GM12891 (cell line): Measurements from ENCODE around the gene BATF2.

Source experiments
- DNase-seq: peaks from one replicate; pipeline ENCODE4 v3.0.0; 2011; ENCODE audit warnings: low spot score; ENCODE audit not compliant: insufficient read length
- FAIRE-seq: peaks from 2 replicates; lab custom pipeline; 2011; peaks lifted over from hg19 to GRCh38; lab: Jason Lieb, UNC
- PAX5 ChIP-seq: IDR thresholded peaks from 2 replicates; pipeline ENCODE4 v1.6.1; 2011; ENCODE audit warnings: low read length, moderate library complexity, mild to moderate bottlenecking; ENCODE audit not compliant: insufficient read depth, severe bottlenecking
- POLR2A ChIP-seq: IDR thresholded peaks from 2 replicates; pipeline ENCODE4 v1.6.1; 2011; ENCODE audit warnings: low read depth, low read length, control low read depth
- POLR2AphosphoS5 ChIP-seq: IDR thresholded peaks from 2 replicates; pipeline ENCODE4 v1.6.1; 2011; ENCODE audit warnings: low read depth, low read length, control low read depth
- POU2F2 ChIP-seq: IDR thresholded peaks from 2 replicates; pipeline ENCODE4 v1.6.1; 2011; ENCODE audit warnings: low read depth, mild to moderate bottlenecking, control low read depth, low read length, moderate library complexity
- SPI1 ChIP-seq: IDR thresholded peaks from 2 replicates; pipeline ENCODE4 v1.6.1; 2011; ENCODE audit warnings: low read depth, low read length, control low read depth
- TAF1 ChIP-seq: IDR thresholded peaks from 2 replicates; pipeline ENCODE4 v1.6.1; 2011; ENCODE audit warnings: low read depth, low read length, control low read depth

BATF2 gene

GRCh38 chr11:64970731-64971151 lies 26.0 kb downstream of the BATF2 start:
- FAIRE-seq = no peak
- TF ChIP-seq SPI1 (no peak), POLR2AphosphoS5 (no peak), PAX5 (no peak), POLR2A (no peak), POU2F2 (no peak), TAF1 (no peak)
- DNase-seq = no peak

GRCh38 chr11:64969209-64969608 lies 27.6 kb downstream of the BATF2 start:
- DNase-seq (no peak), FAIRE-seq (no peak)
- no peak for TF ChIP-seq POLR2A
- no peak for TF ChIP-seq POLR2AphosphoS5
- TF ChIP-seq POU2F2 = no peak
- no peak for TF ChIP-seq PAX5
- TF ChIP-seq SPI1 = no peak
- no peak for TF ChIP-seq TAF1

DNA sequence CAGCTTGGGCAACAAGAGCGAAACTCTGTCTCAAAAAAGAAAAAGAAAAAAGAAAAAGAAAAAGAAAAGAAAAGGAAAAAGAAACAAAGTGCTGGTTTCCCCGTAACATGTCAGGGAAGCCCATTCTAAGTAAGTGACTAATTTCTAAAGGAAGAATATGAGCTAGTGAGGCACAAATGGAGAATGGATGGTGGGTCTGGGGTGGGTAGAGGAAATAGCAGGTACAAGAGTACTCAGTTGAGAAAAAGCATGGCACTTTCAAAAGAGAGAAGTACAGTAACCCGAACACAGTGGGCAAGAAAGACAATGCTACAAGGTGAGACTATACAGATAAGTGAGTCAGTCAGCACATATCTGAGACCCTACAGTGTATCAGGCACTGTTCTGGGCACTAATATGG lies 29.4 kb downstream of the BATF2 start:
- DNase-seq (no peak), FAIRE-seq (no peak)
- TF ChIP-seq POU2F2 = no peak
- TF ChIP-seq POLR2AphosphoS5 = no peak
- no peak for TF ChIP-seq SPI1
- TF ChIP-seq POLR2A = no peak
- TF ChIP-seq TAF1 = no peak
- TF ChIP-seq PAX5 = no peak

- TF ChIP-seq POLR2A = no peak
- no peak for TF ChIP-seq PAX5
- TF ChIP-seq POLR2AphosphoS5 = no peak
- no peak for TF ChIP-seq SPI1
- no peak for TF ChIP-seq POU2F2
- TF ChIP-seq TAF1 = no peak
- no peak for FAIRE-seq
- no peak for DNase-seq
Measured at GRCh38 chr11:64963072-64963631, 33.6 kb downstream of the BATF2 start.

- FAIRE-seq (no peak), DNase-seq (no peak)
- TF ChIP-seq POLR2AphosphoS5 (no peak), POU2F2 (no peak), POLR2A (no peak), PAX5 (no peak), TAF1 (no peak), SPI1 (no peak)
Measured at GRCh38 chr11:64960719-64961118, 36.1 kb downstream of the BATF2 start.

- TF ChIP-seq PAX5 (no peak), POU2F2 (no peak), SPI1 (no peak), TAF1 (no peak), POLR2AphosphoS5 (no peak), POLR2A (no peak)
- FAIRE-seq (no peak), DNase-seq (no peak)
Measured at GRCh38 chr11:64959498-64959897, 37.3 kb downstream of the BATF2 start.

- no peak for FAIRE-seq
- TF ChIP-seq SPI1 = no peak
- no peak for TF ChIP-seq TAF1
- no peak for TF ChIP-seq PAX5
- TF ChIP-seq POU2F2 = no peak
- no peak for TF ChIP-seq POLR2A
- no peak for TF ChIP-seq POLR2AphosphoS5
- DNase-seq = no peak
Measured at GRCh38 chr11:64954201-64954600, 42.6 kb downstream of the BATF2 start.

GRCh38 chr11:64951529-64951928 lies 45.2 kb downstream of the BATF2 start:
- TF ChIP-seq TAF1 (no peak), POLR2AphosphoS5 (no peak), SPI1 (no peak), PAX5 (no peak), POLR2A (no peak), POU2F2 (no peak)
- FAIRE-seq (no peak), DNase-seq (no peak)

- DNase-seq (no peak), FAIRE-seq (no peak)
- TF ChIP-seq SPI1 (no peak), POLR2AphosphoS5 (no peak), TAF1 (no peak), PAX5 (no peak), POLR2A (no peak), POU2F2 (no peak)
Measured at GRCh38 chr11:64947208-64947814, 49.5 kb downstream of the BATF2 start.
